ENCODE results near the gene SRGAP2.
"Not testable (repeated sequence)": the region's sequence is repeated elsewhere in the genome, so short reads cannot be mapped to it uniquely, and the experiment has no call there.

The SRGAP2 gene

DNA sequence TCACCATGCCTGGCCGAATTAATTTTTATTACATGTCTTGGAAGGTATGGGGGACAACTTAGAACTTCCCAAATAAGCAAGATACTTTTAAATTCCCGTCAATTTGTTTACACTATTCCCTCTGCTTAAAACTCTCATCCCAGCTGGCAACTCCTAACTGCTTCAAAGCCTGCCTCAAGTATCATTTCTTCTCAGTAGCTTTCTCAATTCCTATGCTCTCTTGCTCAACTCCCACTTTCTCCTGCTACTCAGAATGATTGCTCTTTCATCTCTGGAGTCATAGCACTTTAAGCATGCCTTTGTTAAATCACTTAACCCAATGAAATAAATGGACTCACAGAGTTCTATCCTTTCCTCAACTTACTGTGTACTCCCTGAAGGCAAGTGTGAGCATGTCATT, 19.6 kb upstream of the SRGAP2 start:
- H3K27me3 ChIP-seq (replicated peaks); H3K27ac ChIP-seq; in situ Hi-C loops (cut with HindIII; ENCODE audit: low pct_ligation_motif_present, low sequenced_read_pairs); H3K36me3 ChIP-seq (replicated peaks); H3K4me3 ChIP-seq (ENCODE audit: low read depth, low read length); DNase-seq: not testable (repeated sequence)

- H3K4me3 ChIP-seq (ENCODE audit: low read depth, low read length); DNase-seq; H3K36me3 ChIP-seq (replicated peaks); H3K27ac ChIP-seq; in situ Hi-C loops (cut with HindIII; ENCODE audit: low pct_ligation_motif_present, low sequenced_read_pairs); H3K27me3 ChIP-seq (replicated peaks): not testable (repeated sequence)
These were observed 17.6 kb upstream of the SRGAP2 start for GRCh38 chr1:206185778-206186177.

DNA sequence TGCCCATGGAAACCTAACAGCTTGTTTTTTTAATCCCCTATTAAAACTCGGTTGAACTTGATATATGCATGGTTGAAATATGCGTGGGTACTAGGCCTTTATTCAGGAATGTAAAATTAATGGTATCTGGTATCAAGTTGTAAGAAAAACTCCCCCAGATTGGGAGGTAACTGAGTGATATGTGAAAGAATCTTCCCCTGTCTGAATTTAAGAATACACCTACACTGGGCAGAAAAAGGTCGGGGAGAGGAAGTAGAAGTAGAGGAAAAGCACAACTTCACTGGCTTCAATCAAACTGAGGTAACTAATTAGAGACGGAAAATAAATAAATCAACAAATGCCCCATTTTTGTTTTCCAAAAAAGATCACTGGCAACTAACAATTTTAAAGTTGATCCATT, 16.5 kb upstream of the SRGAP2 start:
- H3K27me3 ChIP-seq (replicated peaks); H3K27ac ChIP-seq; DNase-seq; H3K36me3 ChIP-seq (replicated peaks); H3K4me3 ChIP-seq (ENCODE audit: low read depth, low read length); in situ Hi-C loops (cut with HindIII; ENCODE audit: low pct_ligation_motif_present, low sequenced_read_pairs): not testable (repeated sequence)

DNA sequence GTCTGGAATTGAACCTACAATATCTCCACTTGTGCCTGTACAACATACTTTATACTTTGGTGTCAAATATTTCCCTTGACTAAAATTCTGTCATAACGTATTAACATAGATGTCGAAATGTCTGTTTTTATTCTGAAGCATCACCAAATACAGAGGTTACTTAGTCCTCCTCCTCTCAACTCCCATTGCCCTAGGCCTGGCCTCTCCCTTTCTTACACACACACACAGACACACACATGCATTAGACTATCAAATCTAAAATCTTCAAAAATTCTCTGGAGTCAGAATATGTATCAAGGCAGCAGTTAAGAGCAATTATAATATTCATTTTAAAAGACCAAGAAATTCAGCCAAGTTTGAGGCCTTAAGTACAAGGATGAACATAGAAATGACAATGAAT, 8.2 kb upstream of the SRGAP2 start:
- H3K36me3 ChIP-seq (replicated peaks); in situ Hi-C loops (cut with HindIII; ENCODE audit: low pct_ligation_motif_present, low sequenced_read_pairs); H3K27me3 ChIP-seq (replicated peaks); H3K4me3 ChIP-seq (ENCODE audit: low read depth, low read length); DNase-seq; H3K27ac ChIP-seq: not testable (repeated sequence)

DNA sequence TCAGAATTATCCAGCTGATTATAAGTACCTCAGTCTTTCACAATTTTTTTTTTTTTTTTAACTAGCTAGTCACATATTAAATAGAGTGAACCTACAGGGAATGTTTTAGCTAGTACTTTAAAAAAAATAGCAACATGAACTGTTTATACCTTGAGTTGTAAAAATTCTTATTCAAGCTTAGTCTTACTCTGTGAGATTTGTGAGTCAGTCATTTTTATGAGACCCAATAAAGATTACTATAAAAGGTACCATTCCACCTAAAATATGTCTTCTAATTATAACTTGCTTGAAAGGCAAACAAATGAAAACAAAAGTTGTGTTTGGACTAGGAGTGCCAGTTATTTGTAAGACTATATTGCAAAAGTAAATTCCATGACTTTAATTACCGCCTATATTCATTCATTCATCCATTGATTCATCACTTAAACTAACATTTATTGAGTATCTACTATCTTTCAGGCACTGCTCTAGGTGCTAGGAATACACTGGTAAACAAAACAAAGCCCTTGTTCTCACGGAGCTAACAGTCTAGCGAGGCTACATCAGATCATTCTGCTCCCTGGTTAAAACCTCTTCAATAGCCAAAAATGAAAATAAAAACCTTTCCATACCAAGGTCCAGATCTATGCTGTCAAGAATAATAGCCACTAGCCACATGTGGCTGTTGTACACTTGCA, 6.5 kb upstream of the SRGAP2 start:
- in situ Hi-C loops (cut with HindIII; ENCODE audit: low pct_ligation_motif_present, low sequenced_read_pairs); H3K36me3 ChIP-seq (replicated peaks); H3K4me3 ChIP-seq (ENCODE audit: low read depth, low read length): not testable (repeated sequence)

DNA sequence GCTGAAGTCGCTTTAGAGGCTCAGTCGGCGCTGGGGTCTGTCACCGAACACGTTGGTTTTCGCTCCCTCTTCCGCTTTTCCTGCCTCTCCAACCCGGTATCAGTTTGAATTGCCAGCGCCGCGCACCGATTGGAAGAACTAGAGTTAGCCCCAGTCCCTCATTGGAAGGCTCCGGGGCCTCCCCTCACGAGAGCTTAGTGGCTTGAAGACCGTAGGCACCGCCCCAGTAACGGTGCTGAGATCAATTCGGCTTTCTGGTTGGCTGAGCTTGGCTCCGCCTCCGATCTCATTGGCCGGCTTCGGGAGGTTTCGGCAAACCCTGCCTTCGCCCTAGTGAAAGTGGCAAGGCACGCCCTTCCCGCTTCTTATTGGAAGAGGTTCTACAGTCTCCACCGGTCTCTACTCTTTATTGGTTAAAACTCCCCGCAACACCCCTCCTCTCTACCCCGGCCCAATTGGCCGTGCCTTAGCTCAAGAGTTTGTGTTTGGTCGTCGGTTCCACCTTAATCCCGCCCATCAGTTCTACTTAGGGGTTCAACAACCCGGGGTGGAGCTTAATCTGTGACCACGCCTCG, 465 bp upstream of the SRGAP2 start, which contains the start of gene FAM72A:
Gene FAM72A, minus strand, starts transcription at position 51 of the 575 bp plus-strand sequence. CDS start 814 bp downstream, outside the sequence.
- H3K27ac ChIP-seq; in situ Hi-C loops (cut with HindIII; ENCODE audit: low pct_ligation_motif_present, low sequenced_read_pairs): not testable (repeated sequence)
- DNase-seq = peak; percentile 100

More for the DNA sequence above, 6.5 kb upstream of the SRGAP2 start:
- H3K27me3 ChIP-seq (replicated peaks); DNase-seq; H3K27ac ChIP-seq: not testable (repeated sequence)

DNA sequence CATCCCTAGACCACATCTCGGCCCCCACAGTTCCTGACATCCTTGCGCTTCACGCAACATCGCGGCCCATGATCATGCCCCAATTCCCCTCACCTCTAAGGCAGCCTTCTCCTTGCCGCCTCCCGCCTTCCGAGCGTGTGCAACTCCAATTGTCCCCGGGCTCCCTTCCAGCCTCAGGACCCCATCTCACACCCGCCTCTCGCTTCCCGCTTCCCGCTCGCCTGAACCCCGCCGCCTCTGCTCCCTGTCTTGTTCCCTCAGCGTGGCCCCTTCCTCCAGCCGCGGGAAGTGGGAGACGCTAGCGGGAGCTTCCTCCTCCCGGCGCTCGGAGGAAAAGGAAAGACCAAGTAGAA, 794 bp downstream of the SRGAP2 start:
- in situ Hi-C loops (cut with HindIII; ENCODE audit: low pct_ligation_motif_present, low sequenced_read_pairs); H3K27ac ChIP-seq; H3K27me3 ChIP-seq (replicated peaks); DNase-seq; H3K36me3 ChIP-seq (replicated peaks): not testable (repeated sequence)
- H3K4me3 ChIP-seq (ENCODE audit: low read depth, low read length) = peak overlapping the region; percentile 55

More for the DNA sequence above, 465 bp upstream of the SRGAP2 start, which contains the start of gene FAM72A:
- peak within 1 kb of the TSS; percentile 52 for H3K4me3 ChIP-seq (ENCODE audit: low read depth, low read length)
- not testable (repeated sequence) for H3K27me3 ChIP-seq (replicated peaks); H3K36me3 ChIP-seq (replicated peaks)

DNA sequence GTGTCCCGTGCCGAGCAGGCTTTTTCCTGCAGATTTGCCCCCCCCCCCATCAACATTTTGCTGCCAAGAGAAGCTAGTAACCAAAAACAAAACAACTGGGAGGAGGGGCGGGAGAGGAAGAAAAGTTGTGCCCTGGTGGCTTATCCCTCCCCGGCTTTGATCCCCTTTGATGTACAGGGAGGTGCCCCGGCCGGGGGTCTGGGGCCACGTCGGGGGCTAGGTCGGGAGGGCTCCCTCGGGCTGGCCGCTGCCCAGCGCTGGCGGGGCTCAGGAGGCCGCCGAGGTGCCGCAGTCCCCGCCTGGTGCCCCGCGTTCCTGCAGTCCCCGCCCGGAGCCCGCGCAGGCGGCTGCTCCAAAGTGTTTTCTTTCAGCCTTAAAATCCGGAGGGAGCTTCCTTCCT, 1.5 kb downstream of the SRGAP2 start:
- DNase-seq; H3K27me3 ChIP-seq (replicated peaks); in situ Hi-C loops (cut with HindIII; ENCODE audit: low pct_ligation_motif_present, low sequenced_read_pairs); H3K36me3 ChIP-seq (replicated peaks): not testable (repeated sequence)
- Histone ChIP-seq H3K27ac (peak overlapping the region; percentile 61), H3K4me3 (ENCODE audit: low read depth, low read length) (peak overlapping the region; percentile 48)

- H3K27me3 ChIP-seq (replicated peaks); H3K36me3 ChIP-seq (replicated peaks); in situ Hi-C loops (cut with HindIII; ENCODE audit: low pct_ligation_motif_present, low sequenced_read_pairs); DNase-seq; H3K27ac ChIP-seq: not testable (repeated sequence)
- H3K4me3 ChIP-seq (ENCODE audit: low read depth, low read length) = peak overlapping the region; percentile 26
These were observed 2.2 kb downstream of the SRGAP2 start for GRCh38 chr1:206205569-206205968.

GRCh38 chr1:206210802-206211201, 7.5 kb downstream of the SRGAP2 start:
- H3K4me3 ChIP-seq (ENCODE audit: low read depth, low read length); H3K36me3 ChIP-seq (replicated peaks); H3K27ac ChIP-seq; DNase-seq; H3K27me3 ChIP-seq (replicated peaks); in situ Hi-C loops (cut with HindIII; ENCODE audit: low pct_ligation_motif_present, low sequenced_read_pairs): not testable (repeated sequence)

- H3K27ac ChIP-seq; H3K4me3 ChIP-seq (ENCODE audit: low read depth, low read length); H3K27me3 ChIP-seq (replicated peaks); in situ Hi-C loops (cut with HindIII; ENCODE audit: low pct_ligation_motif_present, low sequenced_read_pairs); DNase-seq; H3K36me3 ChIP-seq (replicated peaks): not testable (repeated sequence)
These were observed 12.5 kb downstream of the SRGAP2 start for GRCh38 chr1:206215600-206216392.

DNA sequence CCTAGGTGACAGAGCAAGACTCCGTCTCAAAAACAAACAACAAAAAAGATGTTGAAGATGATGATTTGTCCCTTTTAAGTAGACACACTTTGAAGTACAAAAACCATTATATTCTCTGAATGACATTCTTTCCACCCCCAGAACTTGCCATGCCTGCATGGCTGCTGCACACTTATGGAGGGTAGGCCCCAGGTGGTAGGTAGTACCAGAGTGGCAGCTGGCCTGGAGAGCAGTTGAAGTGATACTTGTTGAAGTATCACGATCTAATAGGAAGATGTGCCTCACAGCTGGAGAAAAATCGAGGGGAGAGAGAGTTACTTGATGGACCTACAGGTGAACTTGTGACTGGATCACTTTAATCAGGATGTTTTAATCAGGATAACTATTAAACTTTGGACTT, 14.9 kb downstream of the SRGAP2 start:
- H3K27ac ChIP-seq; in situ Hi-C loops (cut with HindIII; ENCODE audit: low pct_ligation_motif_present, low sequenced_read_pairs); DNase-seq; H3K27me3 ChIP-seq (replicated peaks); H3K36me3 ChIP-seq (replicated peaks); H3K4me3 ChIP-seq (ENCODE audit: low read depth, low read length): not testable (repeated sequence)

GRCh38 chr1:206218765-206219164, 15.4 kb downstream of the SRGAP2 start:
- H3K36me3 ChIP-seq (replicated peaks); in situ Hi-C loops (cut with HindIII; ENCODE audit: low pct_ligation_motif_present, low sequenced_read_pairs); H3K4me3 ChIP-seq (ENCODE audit: low read depth, low read length); H3K27me3 ChIP-seq (replicated peaks); H3K27ac ChIP-seq; DNase-seq: not testable (repeated sequence)

GRCh38 chr1:206219514-206220331, 16.4 kb downstream of the SRGAP2 start:
- H3K4me3 ChIP-seq (ENCODE audit: low read depth, low read length); H3K27me3 ChIP-seq (replicated peaks); in situ Hi-C loops (cut with HindIII; ENCODE audit: low pct_ligation_motif_present, low sequenced_read_pairs); H3K27ac ChIP-seq; H3K36me3 ChIP-seq (replicated peaks); DNase-seq: not testable (repeated sequence)
